Spleen (tissue), 11 donors: Measurements from ENCODE around the gene SRGAP1. TPM values are rescaled to one million over a fixed set of nuclear protein-coding genes. Genes with fewer than 3 reads are reported as not detected.
A peak's percentile ranks its signal among the peaks of the same experiment; 100 is the strongest.
"Not testable (repeated sequence)": the region's sequence is repeated elsewhere in the genome, so short reads cannot be mapped to it uniquely, and the experiment has no call there.

Experiments
- DNase-seq: peaks from one replicate; pipeline ENCODE4 v3.0.0-alpha.2; 2020
- H3K27ac ChIP-seq, 8 donors: fragments of 200-600 bp; sonication (generic) in 7 of 8; 1 replicate in 4 of 8; 2 replicates in 4 of 8; pipeline versions ENCODE4 v1.5.0 to v1.8.0; 2016 to 2021; ENCODE audit warnings: inconsistent platforms in 4 of 8, mild to moderate bottlenecking in 4 of 8, moderate library complexity in 1 of 8
- H3K27me3 ChIP-seq, 7 donors: fragments of 200-600 bp; sonication (generic) in 6 of 7; replicated peaks in 1 of 7; 1 replicate in 4 of 7; 2 replicates in 3 of 7; pipeline versions ENCODE4 v1.5.0 to v1.8.0; 2016 to 2021; ENCODE audit warnings: inconsistent platforms in 3 of 7, mild to moderate bottlenecking in 1 of 7
- H3K36me3 ChIP-seq, 6 donors: fragments of 200-600 bp; sonication (generic) in 5 of 6; 1 replicate in 4 of 6; 2 replicates in 2 of 6; pipeline versions ENCODE4 v1.5.0 to v1.8.0; 2016 to 2021; ENCODE audit warnings: inconsistent platforms in 2 of 6
- H3K4me1 ChIP-seq, 6 donors: fragments of 200-600 bp; sonication (generic) in 5 of 6; 1 replicate in 3 of 6; 2 replicates in 3 of 6; pipeline versions ENCODE4 v1.5.0 to v1.8.0; 2016 to 2021; ENCODE audit warnings: inconsistent platforms in 3 of 6
- H3K4me3 ChIP-seq, 8 donors: fragments of 200-600 bp; sonication (generic) in 7 of 8; 1 replicate in 4 of 8; 2 replicates in 4 of 8; pipeline versions ENCODE4 v1.5.0 to v1.8.0; 2016 to 2021; ENCODE audit warnings: inconsistent platforms in 4 of 8, mild to moderate bottlenecking in 4 of 8, moderate library complexity in 2 of 8
- H3K9me3 ChIP-seq, 8 donors: fragments of 200-600 bp; sonication (generic) in 7 of 8; 1 replicate in 4 of 8; 2 replicates in 4 of 8; pipeline versions ENCODE4 v1.5.0 to v1.8.0; 2016 to 2021; ENCODE audit warnings: inconsistent platforms in 4 of 8
- POLR2A ChIP-seq, 3 donors: fragments of 450-650 bp; IDR thresholded peaks; one replicate each; pipeline ENCODE4 v1.5.1; 2017; ENCODE audit warnings: antibody characterized with exemption in 3 of 3, mild to moderate bottlenecking in 1 of 3
- POLR2AphosphoS5 ChIP-seq, 3 donors: sonication (generic); formaldehyde crosslinking; IDR thresholded peaks; one replicate each; pipeline ENCODE4 v1.5.1; 2017; ENCODE audit warnings: antibody characterized with exemption in 3 of 3
- WGBS, 5 donors: extraction: QIAGEN DNeasy Blood & Tissue Kit in 3 of 5; methylation state at CpG; one replicate each; pipeline versions ENCODE4 v1.1.5 to v1.1.7; 2013 to 2018; 5-methylcytosine and 5-hydroxymethylcytosine counted together
- intact Hi-C: fragments of 100-400 bp; cut with DNase I; formaldehyde crosslinking; loops from one replicate; pipeline ENCODE4 v1.15.0; 2023; ENCODE audit warnings: low total_unique reads
- polyA plus RNA-seq, 3 donors: library from polyadenylated mRNA; stranded (reverse); fragments of 200-250 nt; gene quantifications; one replicate each; pipeline ENCODE4 v1.2.1, GENCODE V29; 2013
- total RNA-seq, 7 donors: library from RNA; depleted of rRNA in 3 of 7; stranded (reverse); fragments of >200 nt in 3 of 7; fragmentation: NEBNext Ultra II Directional in 4 of 7; extraction: Animal tissue kit (Norgen Biotek cat#: 25700) in 4 of 7; gene quantifications; one replicate each; pipeline versions ENCODE4 v1.1.0 to v1.2.1, GENCODE V29; 2016 to 2021
- TF ChIP-seq, protein P1 (sequence below), 11 experiments: fragments of 200-600 bp in 7 of 11; fragments of 450-650 bp in 4 of 11; sonication (generic) in 4 of 11; IDR thresholded peaks in 8 of 11; conservative IDR thresholded peaks in 3 of 11; 1 replicate in 7 of 11; 2 replicates in 4 of 11; pipeline versions ENCODE4 v1.4.0 to v1.8.0; 2016 to 2021; ENCODE audit warnings: antibody characterized with exemption in 11 of 11, inconsistent platforms in 4 of 11, mild to moderate bottlenecking in 1 of 11
- donor health status: healthy with polysubstance abuse.
- donor health status: DM: no; HTN: no; CAD: no; lungs with moderate emphysema.
- donor health status: DM: no; HTN: no; CAD: no.
- donor health status: Bipolar disorder and iron deficiency.
- donor health status: healthy.
- donor health status: DM: no; HTN: no; CAD: no.
- donor health status: DM: yes; HTN: yes; CAD: no.

Gene SRGAP1
- total and polyA plus RNA-seq, 10 donors: 0.37 to 20.1 (median 13.4) TPM

DNA sequence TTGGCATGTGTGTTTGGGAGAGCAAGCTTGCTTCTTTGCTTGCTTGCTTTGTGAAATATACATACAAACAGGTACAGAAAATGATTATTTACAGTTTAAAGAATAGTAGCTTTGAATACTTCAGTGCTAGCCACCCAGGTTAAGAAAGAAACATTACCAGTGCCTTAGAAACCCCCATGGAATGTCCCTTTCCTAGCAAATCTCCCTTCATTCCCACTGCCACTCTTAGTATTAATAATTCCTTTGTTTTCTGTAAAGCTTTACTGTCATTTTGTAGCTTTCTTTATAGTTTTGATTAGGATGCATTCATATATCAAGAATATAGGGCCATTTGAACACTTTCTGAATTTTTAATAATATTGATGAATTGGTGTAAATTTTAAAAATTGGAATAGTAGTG is 9.5 kb downstream of the SRGAP1 start:
- Histone ChIP-seq H3K27ac (no peak overlapping the region), H3K9me3 (no peaks in the 10 kb centered on the region), H3K27me3 (no peaks in the 10 kb centered on the region), H3K36me3 (no peaks in the 10 kb centered on the region), H3K4me1 (peaks cover 0 to 1% (median 0%) of the 10 kb centered on the region in 6 donors), H3K4me3 (no peak overlapping the region)
- no peak for DNase-seq
- TF ChIP-seq, protein P1, sequence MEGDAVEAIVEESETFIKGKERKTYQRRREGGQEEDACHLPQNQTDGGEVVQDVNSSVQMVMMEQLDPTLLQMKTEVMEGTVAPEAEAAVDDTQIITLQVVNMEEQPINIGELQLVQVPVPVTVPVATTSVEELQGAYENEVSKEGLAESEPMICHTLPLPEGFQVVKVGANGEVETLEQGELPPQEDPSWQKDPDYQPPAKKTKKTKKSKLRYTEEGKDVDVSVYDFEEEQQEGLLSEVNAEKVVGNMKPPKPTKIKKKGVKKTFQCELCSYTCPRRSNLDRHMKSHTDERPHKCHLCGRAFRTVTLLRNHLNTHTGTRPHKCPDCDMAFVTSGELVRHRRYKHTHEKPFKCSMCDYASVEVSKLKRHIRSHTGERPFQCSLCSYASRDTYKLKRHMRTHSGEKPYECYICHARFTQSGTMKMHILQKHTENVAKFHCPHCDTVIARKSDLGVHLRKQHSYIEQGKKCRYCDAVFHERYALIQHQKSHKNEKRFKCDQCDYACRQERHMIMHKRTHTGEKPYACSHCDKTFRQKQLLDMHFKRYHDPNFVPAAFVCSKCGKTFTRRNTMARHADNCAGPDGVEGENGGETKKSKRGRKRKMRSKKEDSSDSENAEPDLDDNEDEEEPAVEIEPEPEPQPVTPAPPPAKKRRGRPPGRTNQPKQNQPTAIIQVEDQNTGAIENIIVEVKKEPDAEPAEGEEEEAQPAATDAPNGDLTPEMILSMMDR (IDR thresholded peaks at IDR 0.05 in 8 of 11, conservative IDR thresholded peaks at IDR 0.05 in 3 of 11): no peak
- no peak for TF ChIP-seq POLR2AphosphoS5 (IDR thresholded peaks at IDR 0.05)
- no peak for TF ChIP-seq POLR2A (IDR thresholded peaks at IDR 0.05)
- intact Hi-C loops: no loop called here

DNA sequence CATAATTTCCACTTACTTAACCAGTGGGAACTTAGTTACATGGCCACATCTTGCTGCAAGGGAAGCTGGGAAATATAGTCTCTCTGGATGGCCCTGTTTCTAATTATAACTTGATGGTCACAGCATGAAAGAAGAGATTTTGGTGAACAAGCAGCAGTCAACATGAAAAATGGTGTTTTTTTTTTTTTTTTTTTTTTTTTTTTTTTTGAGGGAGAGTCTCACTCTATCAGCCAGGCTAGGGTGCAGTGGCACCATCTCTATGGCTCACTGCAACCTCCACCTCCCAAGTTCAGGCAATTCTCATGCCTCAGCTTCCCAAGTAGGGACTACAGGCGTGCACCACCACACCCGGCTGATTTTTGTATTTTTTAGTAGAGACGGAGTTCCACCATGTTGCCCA is 10.8 kb downstream of the SRGAP1 start:
- Histone ChIP-seq H3K4me1 (no peaks in the 10 kb centered on the region), H3K36me3 (no peaks in the 10 kb centered on the region), H3K4me3 (no peak overlapping the region), H3K27ac (no peak overlapping the region), H3K9me3 (no peaks in the 10 kb centered on the region), H3K27me3 (no peaks in the 10 kb centered on the region)
- no peak for DNase-seq
- intact Hi-C loops: no loop called here
- TF ChIP-seq, protein P1 (IDR thresholded peaks at IDR 0.05 in 8 of 11, conservative IDR thresholded peaks at IDR 0.05 in 3 of 11): no peak
- TF ChIP-seq POLR2A (IDR thresholded peaks at IDR 0.05): no peak
- TF ChIP-seq POLR2AphosphoS5 (IDR thresholded peaks at IDR 0.05): no peak
- WGBS, 5 donors: 93 to 96% (median 95%) methylated on average over 3 of the region's 3 CpGs

DNA sequence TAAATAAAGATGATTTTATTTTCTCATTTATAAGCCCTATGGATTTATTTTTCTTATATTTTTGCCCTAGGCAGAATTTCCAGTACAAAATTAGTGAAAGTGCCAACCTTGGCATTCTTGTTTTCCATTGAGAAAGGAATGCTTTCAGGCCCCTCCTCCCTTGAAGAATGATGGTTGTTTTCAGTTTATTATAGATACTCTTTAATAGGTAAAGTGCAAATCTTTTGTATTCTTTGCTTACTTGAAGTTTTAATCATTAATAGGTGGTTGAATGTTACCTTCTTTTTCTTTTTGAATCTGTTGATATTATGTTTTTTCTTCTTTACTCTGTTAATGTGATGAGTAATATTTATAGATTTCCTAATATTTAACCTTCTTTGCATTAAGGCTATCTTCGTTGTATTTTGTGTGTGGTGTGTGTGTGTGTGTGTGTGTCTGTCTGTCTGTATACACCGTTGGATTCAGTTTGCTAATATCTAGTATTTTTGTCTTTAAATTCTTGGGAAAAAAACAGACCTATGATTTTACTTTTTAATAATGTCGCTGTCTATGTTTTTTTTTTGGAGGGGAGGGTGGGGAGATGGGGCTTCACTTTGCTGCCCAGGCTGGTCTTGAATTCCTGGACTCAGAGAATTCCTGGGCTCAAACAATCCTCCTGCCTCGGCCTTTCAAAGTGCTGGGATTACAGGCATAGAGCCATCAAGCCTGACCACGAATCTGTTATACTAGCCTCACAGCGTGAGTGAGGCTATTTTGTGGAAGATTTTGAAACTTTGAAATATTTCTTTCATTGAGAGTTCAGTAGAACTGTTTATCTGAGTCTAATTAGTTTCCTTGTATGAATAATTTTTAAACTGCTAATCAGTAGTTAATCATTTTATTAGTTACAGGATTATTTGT is 13.5 kb downstream of the SRGAP1 start:
- Histone ChIP-seq H3K27ac (no peak overlapping the region), H3K4me3 (no peak overlapping the region), H3K9me3 (no peaks in the 10 kb centered on the region), H3K4me1 (peaks cover 0 to 12% (median 0%) of the 10 kb centered on the region in 6 donors), H3K27me3 (no peaks in the 10 kb centered on the region), H3K36me3 (no peaks in the 10 kb centered on the region)
- TF ChIP-seq POLR2AphosphoS5 (IDR thresholded peaks at IDR 0.05): no peak
- WGBS, 5 donors: 74 to 90% (median 85%) methylated on average over 6 of the region's 6 CpGs
- intact Hi-C loops: no loop called here
- no peak for DNase-seq

DNA sequence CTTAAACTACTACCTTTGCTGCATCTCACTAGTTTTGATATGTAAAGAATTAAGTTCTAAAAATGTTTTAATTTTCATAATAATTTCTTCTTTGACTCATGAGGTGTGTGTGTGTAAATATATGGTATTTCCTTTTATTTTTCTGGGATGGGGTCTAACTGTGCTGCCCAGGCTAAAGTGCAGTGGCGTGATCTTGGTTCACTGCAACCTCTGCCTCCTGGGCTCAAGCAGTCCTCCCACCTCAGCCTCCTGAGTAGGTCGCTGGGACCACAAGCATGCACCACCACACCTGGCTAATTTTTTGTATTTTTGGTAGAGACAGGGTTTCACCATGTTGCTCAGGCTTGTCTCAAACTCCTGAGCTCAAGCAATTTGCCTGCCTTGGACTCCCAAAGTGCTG is 15.4 kb downstream of the SRGAP1 start:
- H3K9me3 ChIP-seq, H3K27me3 ChIP-seq, DNase-seq, intact Hi-C loops, H3K4me3 ChIP-seq, H3K36me3 ChIP-seq, H3K27ac ChIP-seq: not testable (repeated sequence)
- 78 to 95% (median 91%) methylated on average over 2 of the region's 2 CpGs for WGBS, 5 donors
- H3K4me1 ChIP-seq: peaks cover 0 to 12% (median 0%) of the 10 kb centered on the region in 6 donors

DNA sequence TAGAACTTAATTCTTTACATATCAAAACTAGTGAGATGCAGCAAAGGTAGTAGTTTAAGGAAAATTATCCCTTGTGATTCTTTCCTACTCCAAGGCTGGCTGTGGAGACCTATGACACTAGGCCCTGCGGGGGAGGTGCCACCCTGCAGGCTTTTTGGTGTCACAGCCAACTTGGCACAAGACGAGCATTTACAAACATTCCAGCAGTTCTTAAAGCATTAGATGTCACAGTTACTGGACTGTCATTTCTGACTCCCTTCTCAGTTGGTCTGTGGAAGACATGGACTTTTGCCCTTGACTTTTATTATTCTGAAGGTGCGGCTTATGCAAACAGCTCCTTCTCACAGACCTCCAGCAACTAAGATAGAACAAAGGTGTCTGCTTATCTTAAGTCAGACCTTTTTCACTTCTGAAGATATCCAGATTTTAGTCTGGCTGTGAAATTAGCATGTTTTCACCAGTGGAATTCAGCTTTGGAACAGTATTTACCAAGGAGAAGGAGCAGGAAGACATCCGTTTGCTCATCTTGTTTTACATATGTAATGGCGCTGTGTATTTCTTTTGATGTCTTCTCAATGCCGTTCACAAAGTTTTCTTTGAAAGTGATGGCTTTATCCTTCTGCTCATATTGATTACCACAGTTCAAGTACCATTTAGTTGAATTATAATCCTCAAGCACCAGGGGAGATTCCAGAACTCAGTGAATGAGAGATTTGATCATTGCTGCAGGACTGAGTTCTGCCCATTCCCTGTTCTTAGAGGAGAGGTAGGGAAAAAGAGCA is 17.9 kb downstream of the SRGAP1 start:
- Histone ChIP-seq H3K27ac (peak overlapping the region in 1 of 8 donors; percentile 1), H3K4me3 (no peak overlapping the region), H3K4me1 (peaks cover 0 to 12% (median 0%) of the 10 kb centered on the region in 6 donors), H3K36me3 (no peaks in the 10 kb centered on the region), H3K9me3 (no peaks in the 10 kb centered on the region), H3K27me3 (no peaks in the 10 kb centered on the region)
- no peak for DNase-seq
- intact Hi-C loops: no loop called here
- TF ChIP-seq POLR2AphosphoS5 (IDR thresholded peaks at IDR 0.05): peak in 1 of 3 donors; percentile 26
- TF ChIP-seq, protein P1 (IDR thresholded peaks at IDR 0.05 in 8 of 11, conservative IDR thresholded peaks at IDR 0.05 in 3 of 11): no peak
- 69 to 87% (median 84%) methylated on average over 6 of the region's 6 CpGs for WGBS, 5 donors
